K562 (cell line): ENCODE measurements around the gene TADA1. TPM values are rescaled to one million over a fixed set of nuclear protein-coding genes. Genes with fewer than 3 reads are reported as not detected.

Experiments
- BRF1 ChIP-seq: IDR thresholded peaks from 3 replicates; pipeline ENCODE4 v1.6.1; 2011; ENCODE audit warnings: borderline replicate concordance, mild to moderate bottlenecking; ENCODE audit not compliant: insufficient read length; ENCODE audit errors: extremely low read depth
- CREBBP ChIP-seq: IDR thresholded peaks from one replicate; pipeline ENCODE4 v1.6.1; 2012; ENCODE audit warnings: low read depth, mild to moderate bottlenecking, control low read depth, inconsistent platforms, low read length
- EWSR1 ChIP-seq: fragments of 450-650 bp; IDR thresholded peaks from 2 replicates; pipeline ENCODE4 v1.6.1; 2018; ENCODE audit warnings: borderline replicate concordance, mild to moderate bottlenecking, low read depth, moderate library complexity; ENCODE audit not compliant: partially characterized antibody
- KAT7 ChIP-seq: sonication (generic); formaldehyde crosslinking; IDR thresholded peaks from 2 replicates; pipeline ENCODE4 v1.8.0; 2022; ENCODE audit warnings: missing genetic modification reagents, mild to moderate bottlenecking, borderline replicate concordance
- KLF10 ChIP-seq: fragments of 250-450 bp; sonication (Bioruptor Pico); IDR thresholded peaks from 2 replicates; pipeline ENCODE4 v1.6.1; 2021; ENCODE audit warnings: matching md5 sums
- KLF6 ChIP-seq: fragments of 250-450 bp; sonication (Bioruptor Pico); IDR thresholded peaks from 2 replicates; pipeline ENCODE4 v1.4.0; 2020; ENCODE audit warnings: mild to moderate bottlenecking, moderate library complexity, borderline replicate concordance
- NFIX ChIP-seq: fragments of 250-450 bp; sonication (Bioruptor Pico); IDR thresholded peaks from 2 replicates; pipeline ENCODE4 v1.4.0; 2020; ENCODE audit warnings: low read depth, mild to moderate bottlenecking, moderate library complexity
- NR1H2 ChIP-seq: sonication (generic); formaldehyde crosslinking; IDR thresholded peaks from 2 replicates; pipeline ENCODE4 v1.4.0; 2020; ENCODE audit warnings: mild to moderate bottlenecking, missing genetic modification reagents
- POLR3A ChIP-seq: IDR thresholded peaks from 2 replicates; pipeline ENCODE4 v1.6.1; 2011; ENCODE audit warnings: borderline replicate concordance, mild to moderate bottlenecking, moderate library complexity; ENCODE audit not compliant: insufficient read length, insufficient read depth; ENCODE audit errors: extremely low read depth
- POU5F1 ChIP-seq: fragments of 150-350 bp; IDR thresholded peaks from 2 replicates; pipeline ENCODE4 v1.6.1; 2014; ENCODE audit warnings: borderline replicate concordance, low read length, low read depth, mild to moderate bottlenecking; ENCODE audit not compliant: partially characterized antibody
- RFX1 ChIP-seq: fragments of 450-650 bp; IDR thresholded peaks from 2 replicates; pipeline ENCODE4 v1.6.1; 2016; ENCODE audit warnings: mild to moderate bottlenecking, moderate library complexity
- RFX7 ChIP-seq: fragments of 250-450 bp; sonication (Bioruptor Pico); IDR thresholded peaks from 2 replicates; pipeline ENCODE4 v1.5.1; 2021; ENCODE audit warnings: mild to moderate bottlenecking
- SAFB ChIP-seq: fragments of 200-400 bp; formaldehyde crosslinking; IDR thresholded peaks from 2 replicates; pipeline ENCODE4 v1.6.1; 2017; ENCODE audit warnings: low read depth, low read length, borderline replicate concordance
- SPI1 ChIP-seq: IDR thresholded peaks from 2 replicates; pipeline ENCODE4 v1.6.1; 2011; ENCODE audit warnings: low read depth, low read length, control low read depth, borderline replicate concordance
- U2AF2 ChIP-seq: fragments of 200-400 bp; formaldehyde crosslinking; optimal IDR thresholded peaks from 2 replicates; pipeline ENCODE3; 2017; ENCODE audit warnings: low read depth, mild to moderate bottlenecking, low read length
- ZNF696 ChIP-seq: fragments of 250-450 bp; sonication (Bioruptor Pico); conservative IDR thresholded peaks from 2 replicates; pipeline ENCODE4 v1.4.0; 2020; ENCODE audit warnings: mild to moderate bottlenecking, moderate library complexity
- polyA plus RNA-seq, 8 experiments: library from polyadenylated mRNA; depleted of rRNA in 4 of 8; stranded (reverse) in 5 of 8; unstranded in 3 of 8; fragments of >200 nt; fragmentation: Nextera tagmentation in 2 of 8; fragmentation: Illumina TruSeq in 1 of 8; extraction: Ambion mirVana in 2 of 8; extraction: Trizol in 1 of 8; gene quantifications; 2 replicates each; pipeline versions ENCODE4 v1.2.1 to v1.2.3, GENCODE V29; 2011 to 2014; ENCODE audit warnings: inconsistent platforms in 1 of 8, missing spikeins in 1 of 8
- total RNA-seq, 7 experiments: library from RNA; depleted of rRNA in 6 of 7; stranded (reverse); fragments of >200 nt in 6 of 7; fragmentation: Illumina TruSeq in 2 of 7; extraction: Trizol in 2 of 7; gene quantifications; 2 replicates each; pipeline versions ENCODE4 v1.2.1 to v1.2.3, GENCODE V29; 2011 to 2021; ENCODE audit warnings: low replicate concordance in 1 of 7
- TF ChIP-seq, protein P1 (sequence below): fragments of 450-650 bp; IDR thresholded peaks from 2 replicates; pipeline ENCODE4 v1.6.1; 2016; ENCODE audit warnings: low read depth
- TF ChIP-seq, protein P2 (sequence below): fragments of 450-650 bp; formaldehyde crosslinking; IDR thresholded peaks from 2 replicates; pipeline ENCODE4 v1.4.0; 2020; ENCODE audit warnings: mild to moderate bottlenecking, moderate library complexity

TADA1 gene
- total and polyA plus RNA-seq, 9 of the 15 experiments (the other 6 are each of a cell fraction or from before 2014, with no cell fraction given) = 15.9 to 76.5 (median 28.7) TPM

DNA sequence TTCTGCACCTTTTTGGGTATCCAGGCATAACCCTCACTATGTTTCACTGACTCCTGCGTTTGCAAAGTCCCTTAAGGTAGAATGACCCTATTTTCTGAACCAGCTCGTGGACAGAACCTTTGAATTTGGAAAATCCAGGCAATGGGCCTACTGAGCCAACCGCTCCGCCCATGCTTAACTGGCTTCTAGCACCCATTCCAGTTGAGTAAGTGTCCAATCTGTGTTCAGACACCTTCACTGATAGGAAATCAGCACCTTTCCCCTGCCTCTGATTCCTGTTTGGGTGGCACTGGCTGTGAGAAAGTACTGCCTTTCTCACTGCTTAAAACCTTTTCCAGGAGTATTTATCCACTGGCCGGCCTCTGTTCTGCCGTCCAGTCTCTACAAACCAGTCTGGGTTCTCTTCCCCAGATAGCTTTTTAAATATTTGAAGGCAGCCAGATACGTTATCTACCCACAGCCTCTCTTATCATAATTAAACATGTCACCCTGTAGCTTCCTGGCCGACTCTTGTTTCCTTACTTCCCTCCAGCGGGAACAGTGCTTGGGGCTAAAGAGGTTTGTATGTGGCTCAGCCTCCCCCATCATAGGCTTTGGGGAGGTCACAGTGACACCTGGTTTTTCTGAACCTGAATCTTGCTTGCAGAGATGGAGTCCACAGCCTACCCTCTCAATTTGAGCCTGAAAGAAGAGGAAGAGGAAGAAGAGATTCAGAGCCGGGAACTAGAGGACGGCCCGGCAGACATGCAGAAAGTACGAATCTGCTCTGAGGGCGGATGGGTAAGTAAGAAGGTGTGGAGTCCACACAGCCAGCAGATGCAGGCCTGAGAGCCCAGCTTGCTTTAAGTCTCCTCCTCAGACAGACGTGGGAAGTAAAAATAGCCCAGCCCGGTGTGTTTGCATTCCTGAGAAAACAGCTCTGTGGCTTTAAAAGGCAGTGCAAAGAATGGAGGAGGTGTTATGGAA is 35.5 kb downstream of the TADA1 start (continued):
- TF ChIP-seq U2AF2 (no peak), NR1H2 (CRISPR knock-in tag) (no peak), KLF10 (CRISPR knock-in tag) (no peak), ZNF696 (CRISPR knock-in tag) (no peak), RFX1 (no peak), POLR3A (no peak), SPI1 (peak; percentile 27; the same call in 1 of the 2 replicates), POU5F1 (no peak), KAT7 (CRISPR knock-in tag) (no peak), SAFB (no peak), EWSR1 (no peak), NFIX (CRISPR knock-in tag) (no peak), CREBBP (no peak), RFX7 (CRISPR knock-in tag) (no peak), KLF6 (no peak), BRF1 (no peak)
- TF ChIP-seq, protein P1, sequence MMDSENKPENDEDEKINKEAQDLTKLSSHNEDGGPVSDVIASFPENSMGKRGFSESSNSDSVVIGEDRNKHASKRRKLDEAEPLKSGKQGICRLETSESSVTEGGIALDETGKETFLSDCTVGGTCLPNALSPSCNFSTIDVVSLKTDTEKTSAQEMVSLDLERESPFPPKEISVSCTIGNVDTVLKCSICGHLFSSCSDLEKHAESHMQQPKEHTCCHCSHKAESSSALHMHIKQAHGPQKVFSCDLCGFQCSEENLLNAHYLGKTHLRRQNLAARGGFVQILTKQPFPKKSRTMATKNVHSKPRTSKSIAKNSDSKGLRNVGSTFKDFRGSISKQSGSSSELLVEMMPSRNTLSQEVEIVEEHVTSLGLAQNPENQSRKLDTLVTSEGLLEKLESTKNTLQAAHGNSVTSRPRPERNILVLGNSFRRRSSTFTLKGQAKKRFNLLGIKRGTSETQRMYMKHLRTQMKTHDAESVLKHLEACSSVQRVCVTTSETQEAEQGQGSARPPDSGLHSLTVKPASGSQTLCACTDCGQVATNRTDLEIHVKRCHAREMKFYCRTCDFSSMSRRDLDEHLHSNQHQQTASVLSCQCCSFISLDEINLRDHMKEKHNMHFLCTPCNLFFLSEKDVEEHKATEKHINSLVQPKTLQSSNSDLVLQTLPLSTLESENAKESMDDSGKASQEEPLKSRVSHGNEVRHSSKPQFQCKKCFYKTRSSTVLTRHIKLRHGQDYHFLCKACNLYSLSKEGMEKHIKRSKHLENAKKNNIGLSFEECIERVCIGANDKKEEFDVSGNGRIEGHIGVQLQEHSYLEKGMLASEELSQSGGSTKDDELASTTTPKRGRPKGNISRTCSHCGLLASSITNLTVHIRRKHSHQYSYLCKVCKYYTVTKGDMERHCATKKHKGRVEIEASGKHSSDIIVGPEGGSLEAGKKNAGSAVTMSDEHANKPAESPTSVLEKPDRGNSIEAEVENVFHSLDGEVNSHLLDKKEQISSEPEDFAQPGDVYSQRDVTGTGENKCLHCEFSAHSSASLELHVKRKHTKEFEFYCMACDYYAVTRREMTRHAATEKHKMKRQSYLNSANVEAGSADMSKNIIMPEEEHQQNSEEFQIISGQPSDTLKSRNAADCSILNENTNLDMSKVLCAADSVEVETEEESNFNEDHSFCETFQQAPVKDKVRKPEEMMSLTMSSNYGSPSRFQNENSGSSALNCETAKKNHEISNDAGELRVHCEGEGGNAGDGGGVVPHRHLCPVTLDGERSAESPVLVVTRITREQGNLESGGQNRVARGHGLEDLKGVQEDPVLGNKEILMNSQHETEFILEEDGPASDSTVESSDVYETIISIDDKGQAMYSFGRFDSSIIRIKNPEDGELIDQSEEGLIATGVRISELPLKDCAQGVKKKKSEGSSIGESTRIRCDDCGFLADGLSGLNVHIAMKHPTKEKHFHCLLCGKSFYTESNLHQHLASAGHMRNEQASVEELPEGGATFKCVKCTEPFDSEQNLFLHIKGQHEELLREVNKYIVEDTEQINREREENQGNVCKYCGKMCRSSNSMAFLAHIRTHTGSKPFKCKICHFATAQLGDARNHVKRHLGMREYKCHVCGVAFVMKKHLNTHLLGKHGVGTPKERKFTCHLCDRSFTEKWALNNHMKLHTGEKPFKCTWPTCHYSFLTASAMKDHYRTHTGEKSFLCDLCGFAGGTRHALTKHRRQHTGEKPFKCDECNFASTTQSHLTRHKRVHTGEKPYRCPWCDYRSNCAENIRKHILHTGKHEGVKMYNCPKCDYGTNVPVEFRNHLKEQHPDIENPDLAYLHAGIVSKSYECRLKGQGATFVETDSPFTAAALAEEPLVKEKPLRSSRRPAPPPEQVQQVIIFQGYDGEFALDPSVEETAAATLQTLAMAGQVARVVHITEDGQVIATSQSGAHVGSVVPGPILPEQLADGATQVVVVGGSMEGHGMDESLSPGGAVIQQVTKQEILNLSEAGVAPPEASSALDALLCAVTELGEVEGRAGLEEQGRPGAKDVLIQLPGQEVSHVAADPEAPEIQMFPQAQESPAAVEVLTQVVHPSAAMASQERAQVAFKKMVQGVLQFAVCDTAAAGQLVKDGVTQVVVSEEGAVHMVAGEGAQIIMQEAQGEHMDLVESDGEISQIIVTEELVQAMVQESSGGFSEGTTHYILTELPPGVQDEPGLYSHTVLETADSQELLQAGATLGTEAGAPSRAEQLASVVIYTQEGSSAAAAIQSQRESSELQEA = no peak
- TF ChIP-seq, protein P2, sequence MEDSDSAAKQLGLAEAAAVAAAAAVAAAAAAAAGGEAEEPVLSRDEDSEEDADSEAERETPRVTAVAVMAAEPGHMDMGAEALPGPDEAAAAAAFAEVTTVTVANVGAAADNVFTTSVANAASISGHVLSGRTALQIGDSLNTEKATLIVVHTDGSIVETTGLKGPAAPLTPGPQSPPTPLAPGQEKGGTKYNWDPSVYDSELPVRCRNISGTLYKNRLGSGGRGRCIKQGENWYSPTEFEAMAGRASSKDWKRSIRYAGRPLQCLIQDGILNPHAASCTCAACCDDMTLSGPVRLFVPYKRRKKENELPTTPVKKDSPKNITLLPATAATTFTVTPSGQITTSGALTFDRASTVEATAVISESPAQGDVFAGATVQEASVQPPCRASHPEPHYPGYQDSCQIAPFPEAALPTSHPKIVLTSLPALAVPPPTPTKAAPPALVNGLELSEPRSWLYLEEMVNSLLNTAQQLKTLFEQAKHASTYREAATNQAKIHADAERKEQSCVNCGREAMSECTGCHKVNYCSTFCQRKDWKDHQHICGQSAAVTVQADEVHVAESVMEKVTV = 0 out of 2 replicates have a peak, but pooled peaks have one; percentile 16
